CD4-positive, alpha-beta T cell treated with Interleukin-1 beta for 1 hour (primary cell): ENCODE results near the gene KIF26A.
"Not testable (repeated sequence)": the region's sequence is repeated elsewhere in the genome, so short reads cannot be mapped to it uniquely, and the experiment has no call there.

Source experiments
- DNase-seq, 2 donors: peaks; one replicate each; pipeline ENCODE4 v3.0.0-alpha.2; 2020 to 2022

KIF26A gene

GRCh38 chr14:104144911-104145825, 6.8 kb downstream of the KIF26A start:
- DNase-seq = peak in 1 of 2 donors; percentile 0

GRCh38 chr14:104145826-104146601, 7.6 kb downstream of the KIF26A start:
- peak in 1 of 2 donors; percentile 0 for DNase-seq

- no peak for DNase-seq
These were observed 8.4 kb downstream of the KIF26A start for GRCh38 chr14:104146651-104147345.

- no peak for DNase-seq
These were observed 9.1 kb downstream of the KIF26A start for GRCh38 chr14:104147346-104148125.

- DNase-seq = no peak
These were observed 10.3 kb downstream of the KIF26A start for GRCh38 chr14:104148433-104149277.

- DNase-seq = no peak
These were observed 10.8 kb downstream of the KIF26A start for GRCh38 chr14:104149278-104149595.

GRCh38 chr14:104149617-104150135, 11.3 kb downstream of the KIF26A start:
- DNase-seq = no peak

- DNase-seq = no peak
These were observed 12.0 kb downstream of the KIF26A start for GRCh38 chr14:104150136-104151025.

GRCh38 chr14:104151026-104151381, 12.6 kb downstream of the KIF26A start:
- DNase-seq = no peak

- no peak for DNase-seq
These were observed 13.3 kb downstream of the KIF26A start for GRCh38 chr14:104151566-104152245.

- no peak for DNase-seq
These were observed 13.8 kb downstream of the KIF26A start for GRCh38 chr14:104152246-104152575.

GRCh38 chr14:104152686-104153393, 14.5 kb downstream of the KIF26A start:
- DNase-seq = no peak

GRCh38 chr14:104153394-104153755, 15.0 kb downstream of the KIF26A start:
- DNase-seq = not testable (repeated sequence)

- no peak for DNase-seq
These were observed 15.9 kb downstream of the KIF26A start for GRCh38 chr14:104154246-104154645.

GRCh38 chr14:104155513-104155912, 17.1 kb downstream of the KIF26A start:
- DNase-seq = no peak

GRCh38 chr14:104156142-104156541, 17.8 kb downstream of the KIF26A start:
- no peak for DNase-seq

GRCh38 chr14:104157016-104157928, 18.9 kb downstream of the KIF26A start:
- DNase-seq = no peak
